Right lung (tissue), 5 donors: Measurements from ENCODE around the gene BCS1L. TPM values are rescaled to one million over a fixed set of nuclear protein-coding genes. Genes with fewer than 3 reads are reported as not detected.

Source experiments
- polyA plus RNA-seq, 5 donors: library from polyadenylated mRNA; unstranded; fragments of 120-200 nt; gene quantifications; one replicate each; pipeline versions ENCODE4 v1.2.1 to v1.2.3, GENCODE V29; 2013; ENCODE audit warnings: inconsistent platforms in 1 of 5, low replicate concordance in 1 of 5; ENCODE audit not compliant: insufficient read length in 5 of 5, insufficient read depth in 1 of 5

The BCS1L gene
- polyA plus RNA-seq, 5 donors: 53.6 to 58.4 (median 55.1) TPM

Other genes with a start within 250 kb of the BCS1L start
- 1 to 10 TPM in 4 of 5 donors, under 1 TPM in 1; 0.86 to 2.1 (median 1.4) TPM for gene VIL1, start 240.6 kb upstream of the BCS1L start, polyA plus RNA-seq
- gene USP37, start 91.3 kb upstream of the BCS1L start, polyA plus RNA-seq: 10 to 100 TPM; 10.5 to 20.1 (median 17.7) TPM
- 10 to 100 TPM; 50.4 to 69.1 (median 59.1) TPM for gene CNOT9, start 90.8 kb upstream of the BCS1L start, polyA plus RNA-seq
- gene PLCD4, start 51.8 kb upstream of the BCS1L start, polyA plus RNA-seq: 10 to 100 TPM in 2 of 5 donors, 1 to 10 TPM in 3; 8.8 to 11.3 (median 9.9) TPM
- 10 to 100 TPM; 14.2 to 18.9 (median 16.6) TPM for gene ZNF142, start 60 bp upstream of the BCS1L start, polyA plus RNA-seq
- 10 to 100 TPM; 37.4 to 43.5 (median 42.1) TPM for gene RNF25, start 12.3 kb downstream of the BCS1L start, polyA plus RNA-seq
- 100 to 1,000 TPM in 2 of 5 donors, 10 to 100 TPM in 3; 75.6 to 115 (median 88.2) TPM for gene STK36, start 12.4 kb downstream of the BCS1L start, polyA plus RNA-seq
- gene TTLL4, start 51.2 kb downstream of the BCS1L start, polyA plus RNA-seq: 10 to 100 TPM; 31.0 to 48.5 (median 38.9) TPM
- gene CYP27A1, start 122.5 kb downstream of the BCS1L start, polyA plus RNA-seq: 10 to 100 TPM; 22.7 to 32.0 (median 30.3) TPM
- gene PRKAG3, start 172.1 kb downstream of the BCS1L start, polyA plus RNA-seq: under 1 TPM in 2 of 5 donors, not detected in 3; 0.18 to 0.76 TPM
- gene WNT6, start 200.1 kb downstream of the BCS1L start, polyA plus RNA-seq: under 1 TPM in 1 of 5 donors, not detected in 4; 0.10 TPM
- under 1 TPM in 4 of 5 donors, not detected in 1; 0.15 to 0.36 (median 0.25) TPM for gene WNT10A, start 221.2 kb downstream of the BCS1L start, polyA plus RNA-seq